ENCODE measurements around the gene GRIA1. TPM values are rescaled to one million over a fixed set of nuclear protein-coding genes. Genes with fewer than 3 reads are reported as not detected.
A peak's percentile ranks its signal among the peaks of the same experiment; 100 is the strongest.

The GRIA1 gene
- total RNA-seq, 1 donor, result 1.1 TPM

GRCh38 chr5:153485641-153486040 lies 4.8 kb upstream of the GRIA1 start:
- H3K36me3 ChIP-seq (ENCODE audit: insufficient read depth, low read length), result no peaks in the 10 kb centered on the region
- no peaks in the 10 kb centered on the region for H3K79me2 ChIP-seq (ENCODE audit: insufficient read depth, low read length)
- no peak for DNase-seq (ENCODE audit: insufficient read length, low spot score, missing footprints)
- no peak for TF ChIP-seq CTCF (IDR thresholded peaks at IDR 0.05; ENCODE audit: extremely low read depth, low read depth, low read length)
- H4K20me1 ChIP-seq (ENCODE audit: insufficient read depth, low read length), result no peaks in the 10 kb centered on the region
- peaks cover 14% of the 10 kb centered on the region for H3K4me1 ChIP-seq (ENCODE audit: insufficient read depth, low read length)
- H3K4me3 ChIP-seq (ENCODE audit: insufficient read depth, low read length), result no peak overlapping the region
- no peak overlapping the region for H2AFZ ChIP-seq (ENCODE audit: low read length)
- H3K27me3 ChIP-seq (ENCODE audit: insufficient read depth, low read length), result no peaks in the 10 kb centered on the region
- no peaks in the 10 kb centered on the region for H3K9me3 ChIP-seq (ENCODE audit: low read depth, low read length)
- H3K27ac ChIP-seq (ENCODE audit: low read depth, low read length), result no peak overlapping the region
- no peak overlapping the region for H3K4me2 ChIP-seq (ENCODE audit: insufficient read depth, low read length)

GRCh38 chr5:153486771-153487170 lies 3.7 kb upstream of the GRIA1 start:
- TF ChIP-seq CTCF (IDR thresholded peaks at IDR 0.05; ENCODE audit: extremely low read depth, low read depth, low read length), result no peak
- no peaks in the 10 kb centered on the region for H3K27me3 ChIP-seq (ENCODE audit: insufficient read depth, low read length)
- H4K20me1 ChIP-seq (ENCODE audit: insufficient read depth, low read length), result no peaks in the 10 kb centered on the region
- DNase-seq (ENCODE audit: insufficient read length, low spot score, missing footprints), result no peak
- no peak overlapping the region for H2AFZ ChIP-seq (ENCODE audit: low read length)
- no peak overlapping the region for H3K4me3 ChIP-seq (ENCODE audit: insufficient read depth, low read length)
- H3K4me2 ChIP-seq (ENCODE audit: insufficient read depth, low read length), result no peak overlapping the region
- H3K79me2 ChIP-seq (ENCODE audit: insufficient read depth, low read length), result no peaks in the 10 kb centered on the region
- no peaks in the 10 kb centered on the region for H3K9me3 ChIP-seq (ENCODE audit: low read depth, low read length)
- no peak overlapping the region for H3K27ac ChIP-seq (ENCODE audit: low read depth, low read length)
- peaks cover 20% of the 10 kb centered on the region for H3K4me1 ChIP-seq (ENCODE audit: insufficient read depth, low read length)
- no peaks in the 10 kb centered on the region for H3K36me3 ChIP-seq (ENCODE audit: insufficient read depth, low read length)

- peaks cover 20% of the 10 kb centered on the region for H3K4me1 ChIP-seq (ENCODE audit: insufficient read depth, low read length)
- DNase-seq (ENCODE audit: insufficient read length, low spot score, missing footprints), result peak; percentile 81
- no peak overlapping the region for H2AFZ ChIP-seq (ENCODE audit: low read length)
- H3K9me3 ChIP-seq (ENCODE audit: low read depth, low read length), result no peaks in the 10 kb centered on the region
- H3K4me2 ChIP-seq (ENCODE audit: insufficient read depth, low read length), result peak overlapping the region; percentile 88
- H3K36me3 ChIP-seq (ENCODE audit: insufficient read depth, low read length), result no peaks in the 10 kb centered on the region
- no peak overlapping the region for H3K27ac ChIP-seq (ENCODE audit: low read depth, low read length)
- no peaks in the 10 kb centered on the region for H3K27me3 ChIP-seq (ENCODE audit: insufficient read depth, low read length)
- no peaks in the 10 kb centered on the region for H3K79me2 ChIP-seq (ENCODE audit: insufficient read depth, low read length)
- no peak overlapping the region for H3K4me3 ChIP-seq (ENCODE audit: insufficient read depth, low read length)
- no peaks in the 10 kb centered on the region for H4K20me1 ChIP-seq (ENCODE audit: insufficient read depth, low read length)
- TF ChIP-seq CTCF (IDR thresholded peaks at IDR 0.05; ENCODE audit: extremely low read depth, low read depth, low read length), result no peak
These were observed 859 bp upstream of the GRIA1 start for GRCh38 chr5:153489611-153490010.

- Histone ChIP-seq H3K36me3 (ENCODE audit: insufficient read depth, low read length) (no peaks in the 10 kb centered on the region), H3K4me3 (ENCODE audit: insufficient read depth, low read length) (peak overlapping the region; percentile 62), H3K9me3 (ENCODE audit: low read depth, low read length) (no peaks in the 10 kb centered on the region), H3K27ac (ENCODE audit: low read depth, low read length) (no peak overlapping the region), H3K4me1 (ENCODE audit: insufficient read depth, low read length) (peaks cover 20% of the 10 kb centered on the region), H3K4me2 (ENCODE audit: insufficient read depth, low read length) (peak overlapping the region; percentile 88), H4K20me1 (ENCODE audit: insufficient read depth, low read length) (no peaks in the 10 kb centered on the region), H3K27me3 (ENCODE audit: insufficient read depth, low read length) (no peaks in the 10 kb centered on the region), H3K79me2 (ENCODE audit: insufficient read depth, low read length) (no peaks in the 10 kb centered on the region), H2AFZ (ENCODE audit: low read length) (no peak overlapping the region)
- DNase-seq (ENCODE audit: insufficient read length, low spot score, missing footprints), result no peak
- TF ChIP-seq CTCF (IDR thresholded peaks at IDR 0.05; ENCODE audit: extremely low read depth, low read depth, low read length), result no peak
These were observed 721 bp downstream of the GRIA1 start for GRCh38 chr5:153491038-153491744.

Measured in osteoblast (primary cell).